H9 (cell line): Measurements from ENCODE around the gene EFEMP1. TPM values are rescaled to one million over a fixed set of nuclear protein-coding genes. Genes with fewer than 3 reads are reported as not detected.

Experiments
- DNase-seq: peaks from one replicate; pipeline ENCODE4 v3.0.0-alpha.2; 2017
- H2AFZ ChIP-seq: one replicate; pipeline ENCODE4 v1.6.1; 2013; ENCODE audit warnings: mild to moderate bottlenecking, low read length, control low read depth, moderate library complexity
- H2AK5ac ChIP-seq: 2 replicates; pipeline ENCODE4 v1.6.1; 2013; ENCODE audit warnings: low read length, control low read depth, mixed read lengths; ENCODE audit not compliant: insufficient read length
- H2BK120ac ChIP-seq: one replicate; pipeline ENCODE4 v1.6.1; 2013; ENCODE audit warnings: low read depth, mild to moderate bottlenecking, low read length, control low read depth, inconsistent platforms; ENCODE audit not compliant: poor library complexity, severe bottlenecking
- H2BK12ac ChIP-seq: 2 replicates; pipeline ENCODE4 v1.6.1; 2013; ENCODE audit warnings: low read length, control low read depth, mixed read lengths, low read depth; ENCODE audit not compliant: insufficient read length
- H2BK15ac ChIP-seq: 2 replicates; pipeline ENCODE4 v1.6.1; 2013; ENCODE audit warnings: low read depth, low read length, control low read depth
- H2BK20ac ChIP-seq: one replicate; pipeline ENCODE4 v1.6.1; 2013; ENCODE audit warnings: low read depth, mild to moderate bottlenecking, low read length, control low read depth, inconsistent platforms; ENCODE audit not compliant: poor library complexity, severe bottlenecking
- H2BK5ac ChIP-seq: 2 replicates; pipeline ENCODE4 v1.6.1; 2013; ENCODE audit warnings: low read length, control low read depth, mixed read lengths; ENCODE audit not compliant: insufficient read length
- H3K14ac ChIP-seq: 2 replicates; pipeline ENCODE4 v1.6.1; 2013; ENCODE audit warnings: low read length, control low read depth; ENCODE audit not compliant: insufficient read depth
- H3K18ac ChIP-seq: 2 replicates; pipeline ENCODE4 v1.6.1; 2013; ENCODE audit warnings: low read depth, mild to moderate bottlenecking, mixed read lengths, low read length, control low read depth; ENCODE audit not compliant: insufficient read length
- H3K23ac ChIP-seq: 2 replicates; pipeline ENCODE4 v1.6.1; 2013; ENCODE audit warnings: low read length, control low read depth, mixed read lengths, low read depth; ENCODE audit not compliant: insufficient read length
- H3K23me2 ChIP-seq: 2 replicates; pipeline ENCODE4 v1.6.1; 2013; ENCODE audit warnings: low read depth, mild to moderate bottlenecking, mixed read lengths, low read length, control low read depth; ENCODE audit not compliant: insufficient read length, poor library complexity, severe bottlenecking
- H3K27ac ChIP-seq: 2 replicates; pipeline ENCODE4 v1.5.1; 2013; ENCODE audit warnings: low read length, control low read depth, mixed read lengths, low read depth; ENCODE audit not compliant: insufficient read length
- H3K27me3 ChIP-seq: 2 replicates; pipeline ENCODE4 v1.6.1; 2013; ENCODE audit warnings: low read length, control low read depth, inconsistent platforms; ENCODE audit not compliant: insufficient read depth
- H3K4ac ChIP-seq: 2 replicates; pipeline ENCODE4 v1.6.1; 2013; ENCODE audit warnings: low read depth, mild to moderate bottlenecking, control low read depth, inconsistent platforms, low read length, moderate library complexity
- H3K4me1 ChIP-seq: 2 replicates; pipeline ENCODE4 v1.6.1; 2013; ENCODE audit warnings: low read length, control low read depth, inconsistent platforms; ENCODE audit not compliant: insufficient read depth
- H3K4me2 ChIP-seq: 2 replicates; pipeline ENCODE4 v1.6.1; 2013; ENCODE audit warnings: low read length, control low read depth, mixed read lengths; ENCODE audit not compliant: insufficient read length, insufficient read depth
- H3K56ac ChIP-seq: 2 replicates; pipeline ENCODE4 v1.6.1; 2013; ENCODE audit warnings: low read depth, mild to moderate bottlenecking, mixed read lengths, low read length, control low read depth; ENCODE audit not compliant: insufficient read length
- H3K79me1 ChIP-seq: 2 replicates; pipeline ENCODE4 v1.6.1; 2013; ENCODE audit warnings: low read depth, mild to moderate bottlenecking, moderate library complexity, low read length, control low read depth, inconsistent platforms; ENCODE audit not compliant: insufficient read depth, poor library complexity, severe bottlenecking
- H3K79me2 ChIP-seq: 2 replicates; pipeline ENCODE4 v1.6.1; 2013; ENCODE audit warnings: low read length, control low read depth, inconsistent platforms; ENCODE audit not compliant: insufficient read depth
- H3K9ac ChIP-seq: 2 replicates; pipeline ENCODE4 v1.6.1; 2013; ENCODE audit warnings: low read length, control low read depth, mixed read lengths; ENCODE audit not compliant: insufficient read length; ENCODE audit errors: extremely low read depth
- H3K9me3 ChIP-seq: one replicate; pipeline ENCODE4 v1.6.1; 2013; ENCODE audit warnings: low read depth, low read length, inconsistent platforms; ENCODE audit not compliant: control insufficient read depth
- H3T11ph ChIP-seq: one replicate; pipeline ENCODE4 v1.6.1; 2013; ENCODE audit warnings: mild to moderate bottlenecking, low read length, control low read depth, inconsistent platforms
- H4K20me1 ChIP-seq: one replicate; pipeline ENCODE4 v1.6.1; 2013; ENCODE audit not compliant: control insufficient read depth, insufficient read length, insufficient read depth
- H4K5ac ChIP-seq: 2 replicates; pipeline ENCODE4 v1.6.1; 2013; ENCODE audit warnings: low read depth, mild to moderate bottlenecking, mixed read lengths, low read length, control low read depth; ENCODE audit not compliant: insufficient read length
- H4K8ac ChIP-seq: replicated peaks from 2 replicates; pipeline ENCODE4 v1.6.1; 2013; ENCODE audit warnings: low read length, control low read depth, mixed read lengths, low read depth; ENCODE audit not compliant: insufficient read length
- H4K91ac ChIP-seq: 2 replicates; pipeline ENCODE4 v1.6.1; 2013; ENCODE audit warnings: low read depth, mild to moderate bottlenecking, moderate library complexity, mixed read lengths, low read length, control low read depth; ENCODE audit not compliant: insufficient read length
- H3K27ac Mint-ChIP-seq, 3 experiments: 2 replicates in 2 of 3; 3 replicates in 1 of 3; pipeline ENCODE4 v1.8.0; 2020 to 2021; ENCODE audit warnings: mixed read lengths in 3 of 3, mild to moderate bottlenecking in 1 of 3, moderate library complexity in 1 of 3
- H3K27me3 Mint-ChIP-seq: 2 replicates; pipeline ENCODE4 v1.8.0; 2021; ENCODE audit warnings: low read depth, mild to moderate bottlenecking, moderate library complexity, mixed read lengths
- H3K36me3 Mint-ChIP-seq, 3 experiments: 2 replicates in 2 of 3; 3 replicates in 1 of 3; pipeline ENCODE4 v1.8.0; 2020 to 2021; ENCODE audit warnings: low read depth in 3 of 3, mixed read lengths in 3 of 3; ENCODE audit not compliant: insufficient read depth in 1 of 3
- H3K4me1 Mint-ChIP-seq, 2 experiments: 2 replicates each; pipeline ENCODE4 v1.8.0; 2020; ENCODE audit warnings: mixed read lengths in 2 of 2
- H3K4me3 Mint-ChIP-seq, 2 experiments: 2 replicates in 1 of 2; 3 replicates in 1 of 2; pipeline ENCODE4 v1.8.0; 2020 to 2021; ENCODE audit warnings: mild to moderate bottlenecking in 2 of 2, mixed read lengths in 2 of 2, moderate library complexity in 1 of 2
- H3K9me3 Mint-ChIP-seq, 2 experiments: 2 replicates in 1 of 2; 3 replicates in 1 of 2; pipeline ENCODE4 v1.8.0; 2020; ENCODE audit warnings: mild to moderate bottlenecking in 2 of 2, mixed read lengths in 2 of 2, moderate library complexity in 1 of 2
- WGBS: extraction: QIAGEN DNeasy Blood & Tissue Kit; methylation state at CpG from one replicate; pipeline ENCODE4 v1.1.7; 2013; ENCODE audit warnings: missing lambda C conversion rate, low lambda C conversion rate, mixed read lengths; ENCODE audit not compliant: insufficient read length; ENCODE audit errors: extremely low coverage; 5-methylcytosine and 5-hydroxymethylcytosine counted together
- total RNA-seq: library from RNA; stranded (reverse); gene quantifications from 2 replicates; pipeline ENCODE4 v1.2.1, GENCODE V29; 2021
- TF ChIP-seq, protein P1 (sequence below): fragments of 200-600 bp; sonication (generic); conservative IDR thresholded peaks from 3 replicates; pipeline ENCODE4 v1.8.0; 2021; ENCODE audit warnings: antibody characterized with exemption, mild to moderate bottlenecking

Gene EFEMP1
- total RNA-seq, 1 experiment from 2014 or later = 3.5 TPM

DNA sequence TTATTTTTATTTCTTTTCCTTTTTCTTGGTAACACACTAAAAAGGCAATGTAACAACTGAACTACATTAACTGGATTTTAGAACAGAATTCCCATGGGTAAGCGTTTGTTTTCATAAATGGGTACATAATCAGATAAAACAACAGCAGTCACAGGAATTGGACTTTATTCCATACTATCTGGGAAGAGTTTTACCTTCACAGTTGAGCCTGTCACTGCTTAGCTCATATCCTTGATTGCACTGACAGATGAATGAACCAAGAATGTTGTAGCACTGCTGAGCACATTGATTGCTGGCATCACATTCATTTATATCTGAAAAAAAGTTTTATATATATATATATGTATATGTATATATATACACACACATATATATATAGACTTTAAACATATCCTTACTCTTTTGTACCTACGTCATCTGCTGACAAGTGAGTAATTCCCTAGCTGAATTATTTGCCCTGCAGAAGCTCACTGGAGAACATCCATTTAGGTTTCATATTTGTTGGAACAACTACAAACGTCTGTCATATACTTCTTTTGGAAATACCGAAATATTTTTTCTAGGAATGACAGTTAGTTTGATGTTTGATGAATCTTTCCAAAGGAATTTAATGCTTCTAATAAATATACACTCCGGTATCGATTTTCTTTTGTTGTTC, 47.0 kb downstream of the EFEMP1 start:
- H3K4ac ChIP-seq = no peak overlapping the region
- no peak overlapping the region for H2AFZ ChIP-seq
- Mint-ChIP-seq H3K27ac (no peak overlapping the region), H3K9me3 (no peaks in the 10 kb centered on the region), H3K4me3 (no peak overlapping the region), H3K4me1 (peaks cover 0 to 5% of the 10 kb centered on the region in 2 experiments; a peak in 1 of 4 replicates), H3K27me3 (no peaks in the 10 kb centered on the region), H3K36me3 (no peaks in the 10 kb centered on the region)
- no peak overlapping the region for H4K91ac ChIP-seq
- H3K14ac ChIP-seq = no peak overlapping the region
- no peak overlapping the region for H3K27ac ChIP-seq
- H4K5ac ChIP-seq = no peak overlapping the region
- H3K56ac ChIP-seq = no peak overlapping the region
- no peak overlapping the region for H2AK5ac ChIP-seq
- no peak overlapping the region for H2BK120ac ChIP-seq
- H3K9ac ChIP-seq = no peak overlapping the region
- no peak overlapping the region for H2BK12ac ChIP-seq
- no peaks in the 10 kb centered on the region for H4K20me1 ChIP-seq
- WGBS = no CpG with 5 or more reads among the region's 6 CpGs
- H3T11ph ChIP-seq = no peak overlapping the region
- H3K4me2 ChIP-seq = no peak overlapping the region
- H3K27me3 ChIP-seq = no peaks in the 10 kb centered on the region
- no peaks in the 10 kb centered on the region; the same call in 1 of the 2 replicates for H3K4me1 ChIP-seq
- no peaks in the 10 kb centered on the region for H3K23me2 ChIP-seq
- H2BK20ac ChIP-seq = no peak overlapping the region
- TF ChIP-seq, protein P1, sequence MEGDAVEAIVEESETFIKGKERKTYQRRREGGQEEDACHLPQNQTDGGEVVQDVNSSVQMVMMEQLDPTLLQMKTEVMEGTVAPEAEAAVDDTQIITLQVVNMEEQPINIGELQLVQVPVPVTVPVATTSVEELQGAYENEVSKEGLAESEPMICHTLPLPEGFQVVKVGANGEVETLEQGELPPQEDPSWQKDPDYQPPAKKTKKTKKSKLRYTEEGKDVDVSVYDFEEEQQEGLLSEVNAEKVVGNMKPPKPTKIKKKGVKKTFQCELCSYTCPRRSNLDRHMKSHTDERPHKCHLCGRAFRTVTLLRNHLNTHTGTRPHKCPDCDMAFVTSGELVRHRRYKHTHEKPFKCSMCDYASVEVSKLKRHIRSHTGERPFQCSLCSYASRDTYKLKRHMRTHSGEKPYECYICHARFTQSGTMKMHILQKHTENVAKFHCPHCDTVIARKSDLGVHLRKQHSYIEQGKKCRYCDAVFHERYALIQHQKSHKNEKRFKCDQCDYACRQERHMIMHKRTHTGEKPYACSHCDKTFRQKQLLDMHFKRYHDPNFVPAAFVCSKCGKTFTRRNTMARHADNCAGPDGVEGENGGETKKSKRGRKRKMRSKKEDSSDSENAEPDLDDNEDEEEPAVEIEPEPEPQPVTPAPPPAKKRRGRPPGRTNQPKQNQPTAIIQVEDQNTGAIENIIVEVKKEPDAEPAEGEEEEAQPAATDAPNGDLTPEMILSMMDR = no peak
- no peaks in the 10 kb centered on the region for H3K9me3 ChIP-seq
- no peak for DNase-seq
- no peak overlapping the region for H2BK15ac ChIP-seq
- H2BK5ac ChIP-seq = no peak overlapping the region
- no peak overlapping the region for H4K8ac ChIP-seq
- H3K23ac ChIP-seq = no peak overlapping the region
- H3K18ac ChIP-seq = no peak overlapping the region
- no peaks in the 10 kb centered on the region for H3K79me2 ChIP-seq
- no peaks in the 10 kb centered on the region for H3K79me1 ChIP-seq
